ENCODE measurements around the gene DMBT1. TPM values are rescaled to one million over a fixed set of nuclear protein-coding genes. Genes with fewer than 3 reads are reported as not detected.

The DMBT1 gene
- total and polyA plus RNA-seq, 4 donors: 0.03 TPM; not detected in 3

GRCh38 chr10:122636953-122637352 lies 76.4 kb downstream of the DMBT1 start:
- H3K36me3 ChIP-seq (ENCODE audit: control insufficient read depth in 4 of 4, insufficient read depth in 3 of 4, low read depth in 1 of 4, low read length in 3 of 4): no peaks in the 10 kb centered on the region
- H3K27ac ChIP-seq (ENCODE audit: low read depth in 1 of 2, low read length in 2 of 2): no peak overlapping the region
- WGBS: 75% methylated on average over 7 of the region's 7 CpGs

More at GRCh38 chr10:122636953-122637352, 76.4 kb downstream of the DMBT1 start:
- H3K9ac ChIP-seq (ENCODE audit: low read depth in 1 of 2, low read length in 2 of 2): no peak overlapping the region
- no peak for DNase-seq (ENCODE audit: low spot score)
- H3K27me3 ChIP-seq (ENCODE audit: control insufficient read depth in 4 of 4, insufficient read depth in 4 of 4, low read length in 3 of 4): peaks cover 0 to 2% (median 0%) of the 10 kb centered on the region in 4 donors
- no peaks in the 10 kb centered on the region for H3K9me3 ChIP-seq (ENCODE audit: control insufficient read depth in 4 of 4, low read length in 3 of 4)
- TF ChIP-seq YY1 (IDR thresholded peaks at IDR 0.05) (no peak), TAF1 (conservative IDR thresholded peaks at IDR 0.05) (no peak), GABPA (IDR thresholded peaks at IDR 0.05 in 1 of 2, conservative IDR thresholded peaks at IDR 0.05 in 1 of 2) (no peak), ZBTB33 (IDR thresholded peaks at IDR 0.05) (no peak), NR2F2 (IDR thresholded peaks at IDR 0.05) (no peak), SP1 (IDR thresholded peaks at IDR 0.05) (no peak), REST (IDR thresholded peaks at IDR 0.05) (no peak), RAD21 (IDR thresholded peaks at IDR 0.05) (no peak), CTCF (IDR thresholded peaks at IDR 0.05; ENCODE audit: low read depth, low read length, missing input control) (no peak), ATF3 (IDR thresholded peaks at IDR 0.05) (no peak), EGR1 (IDR thresholded peaks at IDR 0.05; ENCODE audit: low read depth in 2 of 2) (no peak), RXRA (IDR thresholded peaks at IDR 0.05) (no peak), HNF4G (IDR thresholded peaks at IDR 0.05) (no peak), FOXA1 (IDR thresholded peaks at IDR 0.05) (no peak), FOXA2 (IDR thresholded peaks at IDR 0.05) (no peak)
- H3K4me1 ChIP-seq (ENCODE audit: control insufficient read depth in 4 of 4, insufficient read depth in 4 of 4, low read length in 3 of 4): no peaks in the 10 kb centered on the region
- H3K4me3 ChIP-seq (ENCODE audit: low read depth in 1 of 3, low read length in 3 of 3): no peak overlapping the region

All from liver (tissue), 9 donors.